WTC11 (cell line): ENCODE data around the gene TCHP. TPM values are rescaled to one million over a fixed set of nuclear protein-coding genes. Genes with fewer than 3 reads are reported as not detected.

Experiments used
- ATAC-seq: fragments of 200-7000 bp; cut with Tn5 transposase; 2 replicates; pipeline ENCODE4 v1.10.0; 2021; ENCODE audit warnings: mild to moderate bottlenecking, moderate library complexity
- CTCF ChIA-PET: fragments of 300-600 bp; sonication (Branson Sonifier 250); formaldehyde crosslinking; loops from one replicate; lab custom pipeline; 2021; ENCODE audit warnings: antibody characterized with exemption; lab: Charles Lee
- POLR2A ChIA-PET: fragments of 350-600 bp; sonication (Branson Sonifier 250); formaldehyde crosslinking; loops from one replicate; lab custom pipeline; 2021; ENCODE audit warnings: antibody characterized with exemption; lab: Charles Lee
- DNase-seq: peaks from one replicate; pipeline ENCODE4 v3.0.0; 2021; ENCODE audit warnings: low spot score
- H3K27ac Mint-ChIP-seq: 2 replicates; pipeline ENCODE4 v1.8.0; 2021; ENCODE audit warnings: mixed read lengths
- H3K27me3 Mint-ChIP-seq: 2 replicates; pipeline ENCODE4 v1.8.0; 2021; ENCODE audit warnings: low read depth, mild to moderate bottlenecking, moderate library complexity, mixed read lengths
- H3K36me3 Mint-ChIP-seq: 2 replicates; pipeline ENCODE4 v1.8.0; 2021; ENCODE audit warnings: mixed read lengths
- H3K4me1 Mint-ChIP-seq: 2 replicates; pipeline ENCODE4 v1.8.0; 2022; ENCODE audit warnings: mixed read lengths
- H3K4me3 Mint-ChIP-seq: 2 replicates; pipeline ENCODE4 v1.8.0; 2021; ENCODE audit warnings: mild to moderate bottlenecking, moderate library complexity, mixed read lengths
- H3K9me3 Mint-ChIP-seq: 2 replicates; pipeline ENCODE4 v1.8.0; 2021; ENCODE audit warnings: mixed read lengths
- ATF6 ChIP-seq: sonication (generic); formaldehyde crosslinking; IDR thresholded peaks from 2 replicates; pipeline ENCODE4 v1.8.1; 2023; ENCODE audit warnings: mild to moderate bottlenecking, missing genetic modification reagents
- ELF4 ChIP-seq: sonication (generic); formaldehyde crosslinking; IDR thresholded peaks from 2 replicates; pipeline ENCODE4 v1.8.1; 2022; ENCODE audit warnings: low read depth, mild to moderate bottlenecking, moderate library complexity, missing genetic modification reagents
- FOXP1 ChIP-seq: sonication (generic); formaldehyde crosslinking; IDR thresholded peaks from 2 replicates; pipeline ENCODE4 v1.8.0; 2022; ENCODE audit warnings: missing genetic modification reagents, mild to moderate bottlenecking, moderate library complexity, borderline replicate concordance
- FOXP4 ChIP-seq: sonication (generic); formaldehyde crosslinking; IDR thresholded peaks from 2 replicates; pipeline ENCODE4 v1.8.0; 2022; ENCODE audit warnings: mild to moderate bottlenecking, missing genetic modification reagents
- JAZF1 ChIP-seq: fragments of 250-450 bp; sonication (Bioruptor Pico); IDR thresholded peaks from 2 replicates; pipeline ENCODE4 v1.9.0; 2021; ENCODE audit warnings: moderate library complexity, mild to moderate bottlenecking, inconsistent platforms
- NFYB ChIP-seq: sonication (generic); formaldehyde crosslinking; conservative IDR thresholded peaks from 2 replicates; pipeline ENCODE4 v1.8.0; 2022; ENCODE audit warnings: low read depth, missing genetic modification reagents
- OVOL2 ChIP-seq: fragments of 250-450 bp; sonication (Bioruptor Pico); IDR thresholded peaks from 2 replicates; pipeline ENCODE4 v1.9.0; 2021; ENCODE audit warnings: mild to moderate bottlenecking, borderline replicate concordance
- SMAD4 ChIP-seq: sonication (generic); formaldehyde crosslinking; IDR thresholded peaks from 2 replicates; pipeline ENCODE4 v1.8.0; 2022; ENCODE audit warnings: mild to moderate bottlenecking, missing genetic modification reagents
- SOX15 ChIP-seq: fragments of 250-450 bp; sonication (Bioruptor Pico); IDR thresholded peaks from 2 replicates; pipeline ENCODE4 v1.9.0; 2021; ENCODE audit warnings: mild to moderate bottlenecking
- ZMAT4 ChIP-seq: fragments of 250-450 bp; sonication (Bioruptor Pico); IDR thresholded peaks from 2 replicates; pipeline ENCODE4 v1.9.0; 2021; ENCODE audit warnings: mild to moderate bottlenecking
- ZNF396 ChIP-seq: fragments of 250-450 bp; sonication (Bioruptor Pico); IDR thresholded peaks from 2 replicates; pipeline ENCODE4 v1.8.0; 2021; ENCODE audit warnings: mild to moderate bottlenecking, moderate library complexity, borderline replicate concordance
- ZNF423 ChIP-seq: fragments of 250-450 bp; sonication (Bioruptor Pico); IDR thresholded peaks from 2 replicates; pipeline ENCODE4 v2.1.2; 2022; ENCODE audit warnings: mild to moderate bottlenecking, moderate library complexity
- ZNF532 ChIP-seq: fragments of 250-450 bp; sonication (Bioruptor Pico); IDR thresholded peaks from 2 replicates; pipeline ENCODE4 v1.9.0; 2021; ENCODE audit warnings: mild to moderate bottlenecking, borderline replicate concordance
- ZNF671 ChIP-seq: fragments of 250-450 bp; sonication (Bioruptor Pico); IDR thresholded peaks from 2 replicates; pipeline ENCODE4 v1.8.0; 2021; ENCODE audit warnings: mild to moderate bottlenecking
- ZSCAN18 ChIP-seq: fragments of 250-450 bp; sonication (Bioruptor Pico); IDR thresholded peaks from 2 replicates; pipeline ENCODE4 v2.1.2; 2022; ENCODE audit warnings: mild to moderate bottlenecking, moderate library complexity
- total RNA-seq: library from RNA; stranded (reverse); gene quantifications from 3 replicates; pipeline ENCODE4 v1.2.3, GENCODE V29; 2021

Gene TCHP
- total RNA-seq, 1 experiment from 2014 or later: 7.9 TPM

GRCh38 chr12:109880043-109880931, 19.8 kb upstream of the TCHP start, which contains the start of gene GLTP (continued):
- TF ChIP-seq FOXP4 (CRISPR knock-in tag) (peak; percentile 24; the same call in 1 of the 2 replicates), FOXP1 (CRISPR knock-in tag) (no peak), SMAD4 (CRISPR knock-in tag) (no peak), NFYB (CRISPR knock-in tag) (peak; percentile 83), ZSCAN18 (CRISPR knock-in tag) (no peak), OVOL2 (CRISPR knock-in tag) (no peak), ZNF671 (CRISPR knock-in tag) (no peak), ATF6 (CRISPR knock-in tag) (no peak)

GRCh38 chr12:109880938-109881337, 19.1 kb upstream of the TCHP start:
- Mint-ChIP-seq H3K27me3 (peaks cover 22% of the 10 kb centered on the region), H3K9me3 (no peaks in the 10 kb centered on the region), H3K27ac (peak overlapping the region; percentile 93), H3K4me1 (peaks cover 48% of the 10 kb centered on the region), H3K36me3 (no peaks in the 10 kb centered on the region), H3K4me3 (peak overlapping the region; percentile 80)
- DNase-seq (no peak), ATAC-seq (peak; percentile 11)
- TF ChIP-seq ZMAT4 (CRISPR knock-in tag) (no peak), ZNF423 (CRISPR knock-in tag) (no peak), SOX15 (CRISPR knock-in tag) (no peak), JAZF1 (no peak), ZNF532 (CRISPR knock-in tag) (no peak), ELF4 (CRISPR knock-in tag) (no peak), ZNF396 (no peak)
- ChIA-PET CTCF (interaction anchor here (1.0 to 2.9 kb wide), 2 partner anchors 20 to 36 kb away, joined by 5 to 15 read pairs; partner anchors contain the start of gene TCHP), POLR2A (no interaction called here)
